Activated CD8-positive, alpha-beta T cell treated with anti-CD3 and anti-CD28 coated beads for 36 hours (primary cell): Measurements from ENCODE around the gene CCR5. TPM values are rescaled to one million over a fixed set of nuclear protein-coding genes. Genes with fewer than 3 reads are reported as not detected.

Experiments
- ATAC-seq: fragments of 200-7000 bp; cut with Tn5 transposase; one replicate; pipeline ENCODE4 v1.10.0; 2021; ENCODE audit warnings: mild to moderate bottlenecking, moderate library complexity
- CTCF ChIA-PET: fragments of 350-600 bp; sonication (Branson Sonifier 250); formaldehyde crosslinking; loops from one replicate; lab custom pipeline; 2021; ENCODE audit warnings: antibody characterized with exemption; lab: Charles Lee
- POLR2A ChIA-PET: fragments of 350-600 bp; sonication (Branson Sonifier 250); formaldehyde crosslinking; loops from one replicate; lab custom pipeline; 2021; ENCODE audit warnings: antibody characterized with exemption; lab: Charles Lee
- DNase-seq: peaks from one replicate; pipeline ENCODE4 v3.0.0-alpha.2; 2020
- H3K27ac Mint-ChIP-seq: one replicate; pipeline ENCODE4 v1.8.0; 2021; ENCODE audit warnings: mild to moderate bottlenecking, mixed read lengths
- H3K27me3 Mint-ChIP-seq: one replicate; pipeline ENCODE4 v1.8.0; 2021; ENCODE audit warnings: mixed read lengths
- H3K36me3 Mint-ChIP-seq: one replicate; pipeline ENCODE4 v1.8.0; 2021; ENCODE audit warnings: low read depth, mixed read lengths
- H3K4me1 Mint-ChIP-seq: one replicate; pipeline ENCODE4 v1.8.0; 2021; ENCODE audit warnings: low read depth, mixed read lengths
- H3K4me3 Mint-ChIP-seq: one replicate; pipeline ENCODE4 v1.8.0; 2021; ENCODE audit warnings: mild to moderate bottlenecking, moderate library complexity, mixed read lengths
- H3K9me3 Mint-ChIP-seq: one replicate; pipeline ENCODE4 v1.8.0; 2021; ENCODE audit warnings: mixed read lengths
- intact Hi-C: fragments of 100-400 bp; cut with micrococcal nuclease; formaldehyde crosslinking; loops from one replicate; pipeline ENCODE4 v1.10.0; 2022
- total RNA-seq, 2 experiments: library from RNA; stranded (reverse); gene quantifications; one replicate each; pipeline ENCODE4 v1.2.3, GENCODE V29; 2021
- TF ChIP-seq, protein P1 (sequence below): fragments of 200-600 bp; IDR thresholded peaks from one replicate; pipeline ENCODE4 v1.8.0; 2022; ENCODE audit warnings: antibody characterized with exemption, mild to moderate bottlenecking

Gene CCR5
- total RNA-seq, 2 experiments from 2014 or later = 1.7 to 2.2 TPM

GRCh38 chr3:46371519-46372340 lies 984 bp downstream of the CCR5 start:
- H3K4me1 Mint-ChIP-seq = peaks cover 54% of the 10 kb centered on the region
- no peak for DNase-seq

DNA sequence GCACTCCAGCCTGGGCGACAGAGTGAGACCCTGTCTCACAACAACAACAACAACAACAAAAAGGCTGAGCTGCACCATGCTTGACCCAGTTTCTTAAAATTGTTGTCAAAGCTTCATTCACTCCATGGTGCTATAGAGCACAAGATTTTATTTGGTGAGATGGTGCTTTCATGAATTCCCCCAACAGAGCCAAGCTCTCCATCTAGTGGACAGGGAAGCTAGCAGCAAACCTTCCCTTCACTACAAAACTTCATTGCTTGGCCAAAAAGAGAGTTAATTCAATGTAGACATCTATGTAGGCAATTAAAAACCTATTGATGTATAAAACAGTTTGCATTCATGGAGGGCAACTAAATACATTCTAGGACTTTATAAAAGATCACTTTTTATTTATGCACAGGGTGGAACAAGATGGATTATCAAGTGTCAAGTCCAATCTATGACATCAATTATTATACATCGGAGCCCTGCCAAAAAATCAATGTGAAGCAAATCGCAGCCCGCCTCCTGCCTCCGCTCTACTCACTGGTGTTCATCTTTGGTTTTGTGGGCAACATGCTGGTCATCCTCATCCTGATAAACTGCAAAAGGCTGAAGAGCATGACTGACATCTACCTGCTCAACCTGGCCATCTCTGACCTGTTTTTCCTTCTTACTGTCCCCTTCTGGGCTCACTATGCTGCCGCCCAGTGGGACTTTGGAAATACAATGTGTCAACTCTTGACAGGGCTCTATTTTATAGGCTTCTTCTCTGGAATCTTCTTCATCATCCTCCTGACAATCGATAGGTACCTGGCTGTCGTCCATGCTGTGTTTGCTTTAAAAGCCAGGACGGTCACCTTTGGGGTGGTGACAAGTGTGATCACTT lies 2.0 kb downstream of the CCR5 start:
- CTCF ChIA-PET = interaction anchor here (0.6 to 10.3 kb wide), 22 partner anchors 10 to 434 kb away, joined by 3 to 156 read pairs (median 5); partner anchors contain the start of genes CCR1, CCR5AS, CCRL2 and CXCR6
- TF ChIP-seq, protein P1, sequence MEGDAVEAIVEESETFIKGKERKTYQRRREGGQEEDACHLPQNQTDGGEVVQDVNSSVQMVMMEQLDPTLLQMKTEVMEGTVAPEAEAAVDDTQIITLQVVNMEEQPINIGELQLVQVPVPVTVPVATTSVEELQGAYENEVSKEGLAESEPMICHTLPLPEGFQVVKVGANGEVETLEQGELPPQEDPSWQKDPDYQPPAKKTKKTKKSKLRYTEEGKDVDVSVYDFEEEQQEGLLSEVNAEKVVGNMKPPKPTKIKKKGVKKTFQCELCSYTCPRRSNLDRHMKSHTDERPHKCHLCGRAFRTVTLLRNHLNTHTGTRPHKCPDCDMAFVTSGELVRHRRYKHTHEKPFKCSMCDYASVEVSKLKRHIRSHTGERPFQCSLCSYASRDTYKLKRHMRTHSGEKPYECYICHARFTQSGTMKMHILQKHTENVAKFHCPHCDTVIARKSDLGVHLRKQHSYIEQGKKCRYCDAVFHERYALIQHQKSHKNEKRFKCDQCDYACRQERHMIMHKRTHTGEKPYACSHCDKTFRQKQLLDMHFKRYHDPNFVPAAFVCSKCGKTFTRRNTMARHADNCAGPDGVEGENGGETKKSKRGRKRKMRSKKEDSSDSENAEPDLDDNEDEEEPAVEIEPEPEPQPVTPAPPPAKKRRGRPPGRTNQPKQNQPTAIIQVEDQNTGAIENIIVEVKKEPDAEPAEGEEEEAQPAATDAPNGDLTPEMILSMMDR = peak; percentile 53
- H3K4me1 Mint-ChIP-seq = peaks cover 54% of the 10 kb centered on the region
- H3K27me3 Mint-ChIP-seq = peaks cover 7% of the 10 kb centered on the region
- intact Hi-C loops = loop anchor here (5.0 to 10.0 kb wide), 5 partner anchors 80 to 428 kb away; partner anchors contain the start of genes CCR1 and CXCR6
- peak overlapping the region; percentile 69 for H3K27ac Mint-ChIP-seq
- ATAC-seq (no peak), DNase-seq (no peak)
- peak overlapping the region; percentile 54 for H3K4me3 Mint-ChIP-seq
- H3K36me3 Mint-ChIP-seq = no peaks in the 10 kb centered on the region
- H3K9me3 Mint-ChIP-seq = no peaks in the 10 kb centered on the region
- POLR2A ChIA-PET = interaction anchor here (0.6 to 1.6 kb wide), 5 partner anchors 95 to 422 kb away, joined by 3 to 6 read pairs (median 4); partner anchors contain the start of gene CCR1

More at GRCh38 chr3:46371519-46372340, 984 bp downstream of the CCR5 start:
- TF ChIP-seq, protein P1 = no peak
- Mint-ChIP-seq H3K9me3 (no peaks in the 10 kb centered on the region), H3K36me3 (no peaks in the 10 kb centered on the region), H3K4me3 (peak overlapping the region; percentile 54), H3K27ac (peak overlapping the region; percentile 69), H3K27me3 (peaks cover 9% of the 10 kb centered on the region)
- ChIA-PET CTCF (interaction anchor here (0.6 to 10.3 kb wide), 25 partner anchors 11 to 433 kb away, joined by 3 to 156 read pairs (median 6); partner anchors contain the start of genes CCR1, CCR5AS, CCRL2 and CXCR6), POLR2A (interaction anchor here (0.6 to 3.8 kb wide), 6 partner anchors 72 to 421 kb away, joined by 3 to 25 read pairs (median 4); partner anchors contain the start of gene CCR1)
- no peak for ATAC-seq
- intact Hi-C loops = loop anchor here (5.0 to 10.0 kb wide), 5 partner anchors 79 to 427 kb away; partner anchors contain the start of genes CCR1 and CXCR6

- DNase-seq (no peak), ATAC-seq (no peak)
- Mint-ChIP-seq H3K4me1 (peaks cover 40% of the 10 kb centered on the region), H3K4me3 (peak overlapping the region; percentile 2), H3K9me3 (no peaks in the 10 kb centered on the region), H3K27me3 (peaks cover 7% of the 10 kb centered on the region), H3K36me3 (no peaks in the 10 kb centered on the region), H3K27ac (peak overlapping the region; percentile 40)
- TF ChIP-seq, protein P1 = no peak
- ChIA-PET POLR2A (interaction anchor here (1.1 kb wide), 1 partner anchor 41 kb away, joined by 3 read pairs; no protein-coding TSS in a partner anchor), CTCF (interaction anchor here (0.6 to 10.3 kb wide), 10 partner anchors 8 to 297 kb away, joined by 3 to 156 read pairs (median 4); partner anchors contain the start of genes CCR1 and CCR2)
- intact Hi-C loops = loop anchor here (5.0 to 10.0 kb wide), 5 partner anchors 82 to 430 kb away; partner anchors contain the start of genes CCR1 and CXCR6
Observed at GRCh38 chr3:46374755-46375154, 4.0 kb downstream of the CCR5 start.

GRCh38 chr3:46375218-46375617 lies 4.5 kb downstream of the CCR5 start:
- ChIA-PET POLR2A (no interaction called here), CTCF (interaction anchor here (0.6 to 10.3 kb wide), 9 partner anchors 15 to 297 kb away, joined by 3 to 156 read pairs (median 5); partner anchors contain the start of genes CCR1 and CCR2)
- Mint-ChIP-seq H3K27ac (no peak overlapping the region), H3K4me1 (peaks cover 35% of the 10 kb centered on the region), H3K36me3 (no peaks in the 10 kb centered on the region), H3K9me3 (no peaks in the 10 kb centered on the region), H3K4me3 (peak overlapping the region; percentile 2), H3K27me3 (peaks cover 7% of the 10 kb centered on the region)
- intact Hi-C loops = loop anchor here (10.0 kb wide), 1 partner anchor 430 kb away; the partner anchor contains the start of gene CXCR6
- DNase-seq (no peak), ATAC-seq (peak; percentile 46)
- TF ChIP-seq, protein P1 = no peak
